DMS114 treated with DMSO at 0.1 percent for 48 hours (cell line): ENCODE results near the gene RABEP2.
"Not testable (repeated sequence)": the region's sequence is repeated elsewhere in the genome, so short reads cannot be mapped to it uniquely, and the experiment has no call there.

Experiments used
- DNase-seq: peaks from one replicate; lab custom pipeline; 2025; ENCODE audit not compliant: unreplicated experiment; lab: John Stamatoyannopoulos, UW

Gene RABEP2

GRCh38 chr16:28924762-28925385 lies at the start of gene RABEP2:
TSS of gene RABEP2 (minus strand) at chr16:28925238. CDS start at chr16:28925163, 75 bp downstream.
- DNase-seq = peak; percentile 64

GRCh38 chr16:28974437-28975157 lies 49.6 kb upstream of the RABEP2 start, which contains the start of gene SPNS1:
TSS of gene SPNS1 (plus strand) at chr16:28974778. CDS start at chr16:28975152, 374 bp downstream.
- DNase-seq = peak; percentile 87

- DNase-seq = peak; percentile 26
These were observed 49.0 kb upstream of the RABEP2 start for GRCh38 chr16:28974007-28974436.

- not testable (repeated sequence) for DNase-seq
These were observed 44.7 kb upstream of the RABEP2 start for GRCh38 chr16:28969696-28970095.

GRCh38 chr16:28967156-28967555 lies 42.1 kb upstream of the RABEP2 start:
- DNase-seq = no peak

- DNase-seq = no peak
These were observed 39.5 kb upstream of the RABEP2 start for GRCh38 chr16:28964496-28964895.

GRCh38 chr16:28964072-28964471 lies 39.0 kb upstream of the RABEP2 start:
- no peak for DNase-seq

- DNase-seq = no peak
These were observed 33.8 kb upstream of the RABEP2 start for GRCh38 chr16:28958836-28959235.

GRCh38 chr16:28958216-28958615 lies 33.2 kb upstream of the RABEP2 start:
- DNase-seq = no peak

- no peak for DNase-seq
These were observed 26.4 kb upstream of the RABEP2 start for GRCh38 chr16:28951410-28951943.

- peak; percentile 99 for DNase-seq
These were observed 25.8 kb upstream of the RABEP2 start, which contains the start of gene NFATC2IP for GRCh38 chr16:28950648-28951409. TSS of gene NFATC2IP (plus strand) at chr16:28950937. CDS start at chr16:28951012, 75 bp downstream.

GRCh38 chr16:28946681-28947080 lies 21.6 kb upstream of the RABEP2 start:
- no peak for DNase-seq

- no peak for DNase-seq
These were observed 18.2 kb upstream of the RABEP2 start for GRCh38 chr16:28943281-28943680.

GRCh38 chr16:28939825-28940224 lies 14.8 kb upstream of the RABEP2 start:
- DNase-seq = not testable (repeated sequence)

GRCh38 chr16:28938721-28939120 lies 13.7 kb upstream of the RABEP2 start:
- no peak for DNase-seq

GRCh38 chr16:28937222-28937876 lies 12.3 kb upstream of the RABEP2 start:
- DNase-seq = no peak

- DNase-seq = no peak
These were observed 11.7 kb upstream of the RABEP2 start for GRCh38 chr16:28936784-28937155.

- no peak for DNase-seq
These were observed 11.1 kb upstream of the RABEP2 start for GRCh38 chr16:28935924-28936783.

- DNase-seq = no peak
These were observed 10.3 kb upstream of the RABEP2 start for GRCh38 chr16:28935346-28935745.

GRCh38 chr16:28933171-28933570 lies 8.1 kb upstream of the RABEP2 start:
- DNase-seq = no peak
